Lower leg skin (tissue), 3 donors: ENCODE results near the gene WBP2NL.

Experiments
- CTCF ChIP-seq, 3 donors: fragments of 450-650 bp; IDR thresholded peaks; one replicate each; pipeline ENCODE4 v1.5.1; 2016; ENCODE audit warnings: antibody characterized with exemption in 3 of 3, mild to moderate bottlenecking in 3 of 3, moderate library complexity in 2 of 3
- POLR2A ChIP-seq, 2 donors: fragments of 450-650 bp; IDR thresholded peaks; one replicate each; pipeline ENCODE4 v1.6.1; 2016 to 2017; ENCODE audit warnings: antibody characterized with exemption in 2 of 2, mild to moderate bottlenecking in 1 of 2, moderate library complexity in 1 of 2

- TF ChIP-seq CTCF (IDR thresholded peaks at IDR 0.05) (no peak), POLR2A (IDR thresholded peaks at IDR 0.05) (peak in 1 of 2 donors; percentile 26)
These were observed at the start of gene WBP2NL for GRCh38 chr22:41998361-41999261.
